Measurements from ENCODE around the gene BCAR1. TPM values are rescaled to one million over a fixed set of nuclear protein-coding genes. Genes with fewer than 3 reads are reported as not detected.
A peak's percentile ranks its signal among the peaks of the same experiment; 100 is the strongest.

BCAR1 gene
- total RNA-seq, 2 donors from 2014 or later: 110 to 130 TPM

DNA sequence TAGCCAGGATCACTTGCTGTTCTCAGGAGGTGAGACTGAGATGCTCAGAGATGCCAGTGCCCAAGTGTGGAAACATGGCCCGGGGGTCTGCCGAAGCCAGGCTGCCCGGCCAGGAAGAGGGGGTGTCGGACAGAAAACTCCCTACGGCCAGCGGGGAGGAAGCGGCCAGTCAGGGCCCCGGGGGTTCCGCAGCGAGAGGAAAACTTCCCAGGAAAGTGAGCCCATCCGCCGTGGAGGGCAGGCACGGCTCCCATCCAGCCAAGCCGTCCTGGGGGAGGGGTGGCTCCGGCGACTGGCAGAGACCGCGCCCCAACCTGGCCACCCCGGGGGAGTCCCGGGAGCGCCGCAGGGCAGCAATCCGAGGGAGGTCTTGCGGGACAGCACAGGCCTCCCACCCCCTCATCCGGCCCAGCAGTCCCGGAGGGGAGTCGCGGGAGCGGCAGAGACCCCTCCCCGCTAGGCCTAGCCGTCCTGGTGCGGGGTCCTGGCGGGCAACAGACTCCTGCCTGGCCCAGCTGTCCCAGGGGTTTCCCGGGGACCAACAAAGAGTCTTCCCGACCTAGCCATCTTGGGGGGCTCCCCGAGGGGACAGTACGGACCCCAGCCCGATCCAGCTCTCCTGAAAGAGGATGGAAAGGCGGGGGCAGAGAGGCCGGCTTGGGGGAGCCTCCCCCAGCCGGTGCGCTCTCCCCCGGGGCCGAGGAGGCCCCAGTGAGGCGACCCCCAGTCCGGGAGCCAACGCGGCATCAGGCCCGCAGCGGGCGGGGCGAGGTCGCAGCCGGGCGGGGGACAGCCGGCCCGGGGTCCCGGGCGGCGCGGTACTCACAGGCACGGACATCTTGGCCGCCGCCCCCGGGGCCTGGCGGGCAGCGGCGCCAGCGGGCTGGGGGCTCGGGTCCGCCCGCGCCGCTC is 13.8 kb upstream of the BCAR1 start:
- Histone ChIP-seq H3K36me3 (no peaks in the 10 kb centered on the region), H3K27me3 (no peaks in the 10 kb centered on the region), H3K9ac (ENCODE audit: low read depth in 2 of 2, low read length in 2 of 2) (peak overlapping the region; percentile 80 to 92), H3K27ac (peak overlapping the region; percentile 84), H3K4me3 (peak overlapping the region; percentile 92), H3K9me3 (no peaks in the 10 kb centered on the region), H3K4me1 (peaks cover 29% of the 10 kb centered on the region)
- DNase-seq: peak; percentile 74
- intact Hi-C loops (cut with DNase I): loop anchor here (5.0 kb wide), 1 partner anchor 37 kb away; no protein-coding TSS in a partner anchor
- TF ChIP-seq, protein P1, sequence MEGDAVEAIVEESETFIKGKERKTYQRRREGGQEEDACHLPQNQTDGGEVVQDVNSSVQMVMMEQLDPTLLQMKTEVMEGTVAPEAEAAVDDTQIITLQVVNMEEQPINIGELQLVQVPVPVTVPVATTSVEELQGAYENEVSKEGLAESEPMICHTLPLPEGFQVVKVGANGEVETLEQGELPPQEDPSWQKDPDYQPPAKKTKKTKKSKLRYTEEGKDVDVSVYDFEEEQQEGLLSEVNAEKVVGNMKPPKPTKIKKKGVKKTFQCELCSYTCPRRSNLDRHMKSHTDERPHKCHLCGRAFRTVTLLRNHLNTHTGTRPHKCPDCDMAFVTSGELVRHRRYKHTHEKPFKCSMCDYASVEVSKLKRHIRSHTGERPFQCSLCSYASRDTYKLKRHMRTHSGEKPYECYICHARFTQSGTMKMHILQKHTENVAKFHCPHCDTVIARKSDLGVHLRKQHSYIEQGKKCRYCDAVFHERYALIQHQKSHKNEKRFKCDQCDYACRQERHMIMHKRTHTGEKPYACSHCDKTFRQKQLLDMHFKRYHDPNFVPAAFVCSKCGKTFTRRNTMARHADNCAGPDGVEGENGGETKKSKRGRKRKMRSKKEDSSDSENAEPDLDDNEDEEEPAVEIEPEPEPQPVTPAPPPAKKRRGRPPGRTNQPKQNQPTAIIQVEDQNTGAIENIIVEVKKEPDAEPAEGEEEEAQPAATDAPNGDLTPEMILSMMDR (IDR thresholded peaks at IDR 0.05): no peak

DNA sequence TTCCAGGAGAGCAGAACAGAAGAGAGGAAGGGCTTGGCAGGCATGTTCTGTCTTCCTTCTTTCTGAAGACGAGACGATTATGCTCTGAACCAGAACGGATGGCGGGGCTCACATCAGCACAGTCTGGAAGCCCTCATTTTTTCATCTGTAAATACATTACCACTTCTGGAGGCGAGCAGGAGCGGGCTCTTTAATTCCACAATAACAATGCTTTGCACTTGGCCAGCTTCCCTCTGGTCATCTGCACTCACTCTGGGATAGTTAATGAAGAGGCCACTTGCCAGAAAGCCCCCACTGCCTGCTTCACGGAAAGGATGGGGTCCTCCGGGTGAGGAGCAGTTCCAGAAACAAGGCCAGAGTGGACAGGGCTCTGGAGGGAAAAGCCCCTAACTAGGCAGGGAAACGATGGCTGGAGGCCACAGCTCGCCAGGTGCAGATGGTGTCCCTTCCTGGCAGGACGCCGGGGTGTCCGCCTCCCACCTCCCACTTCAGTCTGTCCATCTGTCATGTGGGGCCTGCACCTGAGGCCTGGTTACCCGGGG is 13.1 kb upstream of the BCAR1 start:
- TF ChIP-seq, protein P1 (IDR thresholded peaks at IDR 0.05): no peak
- Histone ChIP-seq H3K9ac (ENCODE audit: low read depth in 2 of 2, low read length in 2 of 2) (peak overlapping the region; percentile 80 to 92), H3K4me1 (peaks cover 29% of the 10 kb centered on the region), H3K27me3 (no peaks in the 10 kb centered on the region), H3K9me3 (no peaks in the 10 kb centered on the region), H3K4me3 (peak overlapping the region; percentile 92), H3K27ac (peak overlapping the region; percentile 84), H3K36me3 (no peaks in the 10 kb centered on the region)
- intact Hi-C loops (cut with DNase I): no loop called here
- no peak for DNase-seq

DNA sequence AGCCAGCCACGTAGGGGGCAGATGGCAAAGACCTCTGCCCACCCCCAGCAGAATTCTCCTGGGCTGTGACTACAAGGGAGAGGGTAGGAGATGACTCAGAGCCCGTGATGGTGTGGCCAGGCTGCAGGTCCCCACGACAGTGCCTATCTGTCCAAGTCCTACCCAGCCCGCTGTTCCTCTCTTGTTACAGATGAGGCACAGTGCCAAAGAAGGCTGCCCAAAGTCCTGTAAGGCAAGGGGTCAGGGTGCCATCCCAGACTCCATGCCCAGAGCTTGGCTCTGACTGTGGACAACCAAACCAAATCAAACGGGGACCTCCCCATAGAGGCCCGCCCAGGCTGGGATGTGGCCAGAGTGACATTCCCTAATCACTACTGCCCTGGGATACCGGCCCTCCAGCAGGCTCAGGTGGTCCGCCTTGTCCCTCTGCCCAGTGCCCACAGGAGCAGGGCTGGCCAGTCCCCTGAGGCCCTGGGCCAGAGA is 12.6 kb upstream of the BCAR1 start:
- H3K9me3 ChIP-seq: no peaks in the 10 kb centered on the region
- H3K36me3 ChIP-seq: no peaks in the 10 kb centered on the region
- no peaks in the 10 kb centered on the region for H3K27me3 ChIP-seq
- TF ChIP-seq, protein P1 (IDR thresholded peaks at IDR 0.05): no peak
- H3K4me3 ChIP-seq: peak overlapping the region; percentile 92
- no peak for DNase-seq
- H3K9ac ChIP-seq (ENCODE audit: low read depth in 2 of 2, low read length in 2 of 2): peak overlapping the region; percentile 1 to 80
- H3K4me1 ChIP-seq: peaks cover 29% of the 10 kb centered on the region
- H3K27ac ChIP-seq: peak overlapping the region; percentile 84
- intact Hi-C loops (cut with DNase I): no loop called here

DNA sequence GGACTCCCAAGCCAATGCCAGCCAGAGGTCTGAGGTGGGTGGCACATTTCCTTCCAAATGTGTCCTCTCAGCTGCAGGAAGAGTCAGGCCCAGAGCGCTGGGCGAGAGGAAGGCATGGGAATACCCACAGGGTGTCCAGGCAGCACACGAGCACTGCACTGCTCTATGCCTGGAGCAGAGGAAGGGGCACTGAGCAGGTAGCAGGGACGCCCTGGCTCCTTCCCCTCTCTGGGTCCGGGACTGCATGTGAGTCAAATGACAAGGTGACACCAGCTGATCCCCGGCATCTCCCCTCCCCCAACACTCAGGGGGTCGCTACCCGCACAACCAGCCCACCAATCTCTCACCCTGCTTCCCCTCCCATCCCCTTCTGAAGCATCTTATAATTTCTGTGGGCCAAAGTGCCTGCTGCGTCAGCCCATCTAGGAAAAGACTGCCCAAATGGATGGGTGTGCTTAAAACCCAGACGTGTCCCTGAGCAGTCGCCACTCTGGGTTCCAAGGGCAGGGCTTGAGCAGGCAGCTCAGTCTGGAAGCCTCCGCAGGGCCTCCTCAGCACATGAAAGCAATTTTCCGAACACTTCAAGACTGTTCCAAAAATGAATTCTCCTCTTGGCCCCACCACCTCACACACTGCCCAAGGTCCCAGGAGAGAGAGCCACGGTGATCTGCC is 12.0 kb upstream of the BCAR1 start:
- Histone ChIP-seq H3K9me3 (no peaks in the 10 kb centered on the region), H3K27me3 (no peaks in the 10 kb centered on the region), H3K9ac (ENCODE audit: low read depth in 2 of 2, low read length in 2 of 2) (peak overlapping the region in 1 of 2 donors; percentile 38), H3K36me3 (no peaks in the 10 kb centered on the region), H3K27ac (peak overlapping the region; percentile 84), H3K4me3 (no peak overlapping the region), H3K4me1 (peaks cover 29% of the 10 kb centered on the region)
- TF ChIP-seq, protein P1 (IDR thresholded peaks at IDR 0.05): no peak
- no peak for DNase-seq
- intact Hi-C loops (cut with DNase I): no loop called here

DNA sequence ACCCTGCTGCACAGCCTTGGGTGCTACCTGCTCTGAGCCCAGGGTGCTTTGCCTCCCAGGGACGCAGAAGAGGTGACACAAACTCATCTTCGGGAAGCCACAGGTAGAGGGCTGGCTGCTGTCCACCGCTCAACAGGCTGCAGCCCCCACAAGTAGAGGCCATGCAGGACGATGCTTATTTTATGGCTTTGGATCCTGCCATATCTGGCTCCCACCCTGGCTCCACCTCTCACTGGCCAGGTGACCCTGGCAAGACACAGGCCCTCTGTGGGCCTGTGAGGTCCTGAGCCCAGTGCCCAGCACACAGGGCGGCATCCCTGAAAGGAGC is 11.3 kb upstream of the BCAR1 start:
- intact Hi-C loops (cut with DNase I): no loop called here
- H3K27me3 ChIP-seq: no peaks in the 10 kb centered on the region
- peak overlapping the region in 1 of 2 donors; percentile 38 for H3K9ac ChIP-seq (ENCODE audit: low read depth in 2 of 2, low read length in 2 of 2)
- no peak for DNase-seq
- H3K4me3 ChIP-seq: no peak overlapping the region
- peak overlapping the region; percentile 29 for H3K27ac ChIP-seq
- H3K36me3 ChIP-seq: no peaks in the 10 kb centered on the region
- TF ChIP-seq, protein P1 (IDR thresholded peaks at IDR 0.05): no peak
- peaks cover 29% of the 10 kb centered on the region for H3K4me1 ChIP-seq
- H3K9me3 ChIP-seq: no peaks in the 10 kb centered on the region

Measured in colonic mucosa (tissue), 4 donors.